ENCODE data around the gene NMNAT2. TPM values are rescaled to one million over a fixed set of nuclear protein-coding genes. Genes with fewer than 3 reads are reported as not detected.

NMNAT2 gene
- total and polyA plus RNA-seq, 2 of the 8 experiments (the other 6 are each of a cell fraction or from before 2014, with no cell fraction given), result 6.5 to 20.9 TPM

DNA sequence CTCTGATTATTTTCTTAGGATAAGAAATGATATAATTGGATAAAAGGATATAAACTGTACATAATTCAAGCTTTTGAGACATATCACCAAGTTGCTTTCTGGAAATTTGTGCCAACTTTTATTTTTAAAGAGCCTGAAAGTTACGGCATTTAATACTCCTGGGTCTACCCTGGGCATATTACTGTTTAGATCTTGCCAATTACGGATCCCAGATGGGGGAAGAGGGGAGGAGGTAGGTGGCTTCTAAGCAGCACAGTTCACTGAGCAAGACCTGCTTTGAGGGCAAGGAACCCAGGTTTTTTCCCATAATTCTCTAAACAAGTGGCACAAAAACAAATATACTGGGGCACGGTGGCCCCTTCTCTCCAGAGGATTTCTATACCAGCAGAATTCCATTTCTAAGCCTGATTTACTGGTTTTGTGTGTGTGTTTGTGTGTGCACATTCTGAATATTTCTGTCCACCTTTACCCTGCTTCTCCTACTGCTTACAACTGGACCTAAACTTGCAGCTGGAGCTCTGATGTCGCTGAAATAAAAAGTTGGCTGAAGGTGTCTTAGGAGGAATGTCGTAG, 155.5 kb downstream of the NMNAT2 start:
- ChIA-PET CTCF (ENCODE audit: partially characterized antibody) (interaction anchor here (1.0 to 1.8 kb wide), 6 partner anchors 13 to 51 kb away, joined by 3 to 5 read pairs (median 4); no protein-coding TSS in a partner anchor), POLR2A (ENCODE audit: partially characterized antibody) (interaction anchor here (0.7 kb wide), 1 partner anchor 200 kb away, joined by 3 read pairs; no protein-coding TSS in a partner anchor)
- no peak overlapping the region for H4K5ac ChIP-seq (ENCODE audit: insufficient read length, low read depth, low read length)
- TF ChIP-seq TEAD4 (IDR thresholded peaks at IDR 0.05; ENCODE audit: low read depth, low read length) (no peak), EGR1 (IDR thresholded peaks at IDR 0.05; ENCODE audit: borderline replicate concordance, low read depth, low read length) (no peak), CREB1 (IDR thresholded peaks at IDR 0.05) (no peak), NANOG (IDR thresholded peaks at IDR 0.05; ENCODE audit: insufficient read depth, low read depth, low read length, poor library complexity, severe bottlenecking) (no peak), TAF1 (IDR thresholded peaks at IDR 0.05; ENCODE audit: low read depth, low read length) (no peak), SIN3A (conservative IDR thresholded peaks at IDR 0.05 in 1 of 2, IDR thresholded peaks at IDR 0.05 in 1 of 2; ENCODE audit: low read depth in 1 of 2, low read length in 2 of 2) (no peak)
- TF ChIP-seq, protein P1, sequence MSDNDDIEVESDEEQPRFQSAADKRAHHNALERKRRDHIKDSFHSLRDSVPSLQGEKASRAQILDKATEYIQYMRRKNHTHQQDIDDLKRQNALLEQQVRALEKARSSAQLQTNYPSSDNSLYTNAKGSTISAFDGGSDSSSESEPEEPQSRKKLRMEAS (IDR thresholded peaks at IDR 0.05), result no peak
- no peaks in the 10 kb centered on the region for H3K9me3 ChIP-seq (ENCODE audit: insufficient read depth in 2 of 2, low read depth in 1 of 2, low read length in 1 of 2)
- no peak overlapping the region for H3K4me3 ChIP-seq (ENCODE audit: extremely low read depth in 1 of 4, insufficient read depth in 2 of 4, low read depth in 3 of 4, low read length in 4 of 4)
- H3K18ac ChIP-seq (ENCODE audit: extremely low read depth, low read length), result no peak overlapping the region
- no peak overlapping the region for H2BK15ac ChIP-seq (ENCODE audit: low read length)
- FAIRE-seq (no peak), DNase-seq (ENCODE audit: low read depth in 1 of 2, low spot score in 2 of 2) (no peak)
- no peak overlapping the region for H3K4me2 ChIP-seq (ENCODE audit: insufficient read depth in 1 of 2, low read depth in 2 of 2, low read length in 2 of 2)
- H3K36me3 ChIP-seq (ENCODE audit: control insufficient read depth in 2 of 4, insufficient read depth in 4 of 4, low read length in 3 of 4), result no peaks in the 10 kb centered on the region
- H4K91ac ChIP-seq (replicated peaks; ENCODE audit: insufficient read length, low read length), result no peak overlapping the region
- no peak overlapping the region for H2AK5ac ChIP-seq (ENCODE audit: low read depth, low read length)
- H3K79me2 ChIP-seq (ENCODE audit: control insufficient read depth in 1 of 2, insufficient read depth in 2 of 2, low read length in 2 of 2), result no peaks in the 10 kb centered on the region
- no peak overlapping the region for H2AFZ ChIP-seq (ENCODE audit: low read length)
- H3K14ac ChIP-seq (ENCODE audit: insufficient read length), result no peak overlapping the region
- H3K23me2 ChIP-seq (ENCODE audit: low read depth, low read length), result no peaks in the 10 kb centered on the region
- H3K4ac ChIP-seq (replicated peaks; ENCODE audit: insufficient read length, low read depth, low read length), result no peak overlapping the region
- no peak overlapping the region for H2BK120ac ChIP-seq (replicated peaks; ENCODE audit: low read depth, low read length)
- H3K27ac ChIP-seq (ENCODE audit: low read depth, low read length), result no peak overlapping the region
- no peak overlapping the region for H2BK5ac ChIP-seq (ENCODE audit: low read depth, low read length)
- no peak overlapping the region for H3K56ac ChIP-seq (replicated peaks; ENCODE audit: insufficient read length, low read depth, low read length)
- no peak overlapping the region for H2BK12ac ChIP-seq (ENCODE audit: low read depth, low read length)
- H3K9ac ChIP-seq (replicated peaks in 1 of 4; ENCODE audit: extremely low read depth in 1 of 4, low read depth in 3 of 4, low read length in 3 of 4), result no peak overlapping the region
- H4K8ac ChIP-seq (ENCODE audit: extremely low read depth, insufficient read depth, low read length), result no peak overlapping the region
- no peak overlapping the region for H3K23ac ChIP-seq (ENCODE audit: insufficient read length)
- no peaks in the 10 kb centered on the region for H3K27me3 ChIP-seq (replicated peaks in 1 of 4; ENCODE audit: control insufficient read depth in 3 of 4, extremely low read depth in 1 of 4, insufficient read depth in 3 of 4, low read length in 3 of 4)
- no peak overlapping the region for H2BK20ac ChIP-seq (ENCODE audit: low read length)
- 92% methylated on average over 5 of the region's 5 CpGs; no CpG with 5 or more reads in 1 of the 2 experiments for WGBS, 2 experiments (ENCODE audit: extremely low coverage in 1 of 2, insufficient coverage in 1 of 2, insufficient read length in 1 of 2, insufficient replicate concordance in 2 of 2, low coverage in 1 of 2, low lambda C conversion rate in 2 of 2, missing lambda C conversion rate in 1 of 2)
- H4K20me1 ChIP-seq (replicated peaks in 1 of 2; ENCODE audit: control insufficient read depth in 1 of 2, insufficient read depth in 2 of 2, low read length in 2 of 2), result no peaks in the 10 kb centered on the region
- H3K4me1 ChIP-seq (replicated peaks in 1 of 4; ENCODE audit: control insufficient read depth in 3 of 4, insufficient read depth in 4 of 4, low read length in 3 of 4), result peaks cover 0 to 6% (median 0%) of the 10 kb centered on the region in 4 experiments; a peak in 2 of 7 replicates
- no peaks in the 10 kb centered on the region for H3K79me1 ChIP-seq (ENCODE audit: low read depth, low read length)
